Measurements from ENCODE around the gene PHKB. TPM values are rescaled to one million over a fixed set of nuclear protein-coding genes. Genes with fewer than 3 reads are reported as not detected.
"Not testable (repeated sequence)": the region's sequence is repeated elsewhere in the genome, so short reads cannot be mapped to it uniquely, and the experiment has no call there.

The PHKB gene
- total RNA-seq, 1 experiment from 2014 or later: 87.4 TPM

GRCh38 chr16:47551185-47551584, 90.1 kb downstream of the PHKB start:
- H3K36me3 ChIP-seq (ENCODE audit: insufficient read depth, low read length); DNase-seq: not testable (repeated sequence)

GRCh38 chr16:47551767-47552166, 90.6 kb downstream of the PHKB start:
- not testable (repeated sequence) for H3K9ac ChIP-seq (ENCODE audit: low read length); DNase-seq; H3K4me3 ChIP-seq (ENCODE audit: low read length); H3K79me2 ChIP-seq (ENCODE audit: low read length); H3K4me2 ChIP-seq (ENCODE audit: low read depth, low read length, poor library complexity, severe bottlenecking); H3K27me3 ChIP-seq (ENCODE audit: low read length); H3K4me1 ChIP-seq (ENCODE audit: low read length); H3K9me2 ChIP-seq (replicated peaks; ENCODE audit: insufficient read depth, low read length); H3K27ac ChIP-seq (ENCODE audit: low read length); H4K20me1 ChIP-seq (ENCODE audit: insufficient read depth, low read depth, low read length); H3K9me3 ChIP-seq (ENCODE audit: low read length); H2AFZ ChIP-seq (ENCODE audit: low read length); H3K36me3 ChIP-seq (ENCODE audit: insufficient read depth, low read length)

More at GRCh38 chr16:47551185-47551584, 90.1 kb downstream of the PHKB start:
- not testable (repeated sequence) for H3K79me2 ChIP-seq (ENCODE audit: low read length); H3K27ac ChIP-seq (ENCODE audit: low read length); H4K20me1 ChIP-seq (ENCODE audit: insufficient read depth, low read depth, low read length); H2AFZ ChIP-seq (ENCODE audit: low read length); H3K4me3 ChIP-seq (ENCODE audit: low read length); H3K9me2 ChIP-seq (replicated peaks; ENCODE audit: insufficient read depth, low read length); H3K27me3 ChIP-seq (ENCODE audit: low read length); H3K9ac ChIP-seq (ENCODE audit: low read length); H3K4me2 ChIP-seq (ENCODE audit: low read depth, low read length, poor library complexity, severe bottlenecking); H3K9me3 ChIP-seq (ENCODE audit: low read length); H3K4me1 ChIP-seq (ENCODE audit: low read length)

GRCh38 chr16:47553853-47554564, 92.9 kb downstream of the PHKB start:
- Histone ChIP-seq H3K4me2 (ENCODE audit: low read depth, low read length, poor library complexity, severe bottlenecking) (no peak overlapping the region), H3K27ac (ENCODE audit: low read length) (no peak overlapping the region), H3K36me3 (ENCODE audit: insufficient read depth, low read length) (0 out of 2 replicates have a peak, but pooled peaks cover 4% of the 10 kb centered on the region), H3K79me2 (ENCODE audit: low read length) (no peaks in the 10 kb centered on the region), H3K4me3 (ENCODE audit: low read length) (no peak overlapping the region), H3K9me3 (ENCODE audit: low read length) (no peaks in the 10 kb centered on the region), H2AFZ (ENCODE audit: low read length) (no peak overlapping the region), H3K9ac (ENCODE audit: low read length) (no peak overlapping the region), H4K20me1 (ENCODE audit: insufficient read depth, low read depth, low read length) (no peaks in the 10 kb centered on the region), H3K27me3 (ENCODE audit: low read length) (no peaks in the 10 kb centered on the region), H3K9me2 (replicated peaks; ENCODE audit: insufficient read depth, low read length) (no peaks in the 10 kb centered on the region; the same call in 1 of the 2 replicates), H3K4me1 (ENCODE audit: low read length) (no peaks in the 10 kb centered on the region)
- no peak for DNase-seq

- H3K4me2 ChIP-seq (ENCODE audit: low read depth, low read length, poor library complexity, severe bottlenecking); H3K9ac ChIP-seq (ENCODE audit: low read length); H3K79me2 ChIP-seq (ENCODE audit: low read length); H3K9me2 ChIP-seq (replicated peaks; ENCODE audit: insufficient read depth, low read length); DNase-seq; H3K36me3 ChIP-seq (ENCODE audit: insufficient read depth, low read length); H3K9me3 ChIP-seq (ENCODE audit: low read length); H3K27ac ChIP-seq (ENCODE audit: low read length); H3K4me1 ChIP-seq (ENCODE audit: low read length); H2AFZ ChIP-seq (ENCODE audit: low read length); H4K20me1 ChIP-seq (ENCODE audit: insufficient read depth, low read depth, low read length); H3K27me3 ChIP-seq (ENCODE audit: low read length); H3K4me3 ChIP-seq (ENCODE audit: low read length): not testable (repeated sequence)
Measured at GRCh38 chr16:47554587-47554986, 93.5 kb downstream of the PHKB start.

GRCh38 chr16:47561286-47561685, 100.2 kb downstream of the PHKB start:
- Histone ChIP-seq H3K27me3 (ENCODE audit: low read length) (no peaks in the 10 kb centered on the region), H3K9ac (ENCODE audit: low read length) (no peak overlapping the region), H3K27ac (ENCODE audit: low read length) (no peak overlapping the region), H4K20me1 (ENCODE audit: insufficient read depth, low read depth, low read length) (no peaks in the 10 kb centered on the region), H3K79me2 (ENCODE audit: low read length) (no peaks in the 10 kb centered on the region), H3K4me3 (ENCODE audit: low read length) (no peak overlapping the region), H3K4me2 (ENCODE audit: low read depth, low read length, poor library complexity, severe bottlenecking) (no peak overlapping the region), H2AFZ (ENCODE audit: low read length) (no peak overlapping the region), H3K36me3 (ENCODE audit: insufficient read depth, low read length) (no peaks in the 10 kb centered on the region), H3K9me3 (ENCODE audit: low read length) (no peaks in the 10 kb centered on the region), H3K9me2 (replicated peaks; ENCODE audit: insufficient read depth, low read length) (no peaks in the 10 kb centered on the region), H3K4me1 (ENCODE audit: low read length) (no peaks in the 10 kb centered on the region)
- DNase-seq: no peak

GRCh38 chr16:47562366-47562765, 101.2 kb downstream of the PHKB start:
- no peaks in the 10 kb centered on the region for H4K20me1 ChIP-seq (ENCODE audit: insufficient read depth, low read depth, low read length)
- H2AFZ ChIP-seq (ENCODE audit: low read length): no peak overlapping the region
- H3K4me3 ChIP-seq (ENCODE audit: low read length): no peak overlapping the region
- H3K79me2 ChIP-seq (ENCODE audit: low read length): no peaks in the 10 kb centered on the region
- H3K9ac ChIP-seq (ENCODE audit: low read length): no peak overlapping the region
- no peaks in the 10 kb centered on the region for H3K9me3 ChIP-seq (ENCODE audit: low read length)
- no peak overlapping the region for H3K4me2 ChIP-seq (ENCODE audit: low read depth, low read length, poor library complexity, severe bottlenecking)
- peaks cover 5% of the 10 kb centered on the region for H3K4me1 ChIP-seq (ENCODE audit: low read length)
- H3K27ac ChIP-seq (ENCODE audit: low read length): no peak overlapping the region
- H3K27me3 ChIP-seq (ENCODE audit: low read length): no peaks in the 10 kb centered on the region
- H3K9me2 ChIP-seq (replicated peaks; ENCODE audit: insufficient read depth, low read length): no peaks in the 10 kb centered on the region
- no peak for DNase-seq
- H3K36me3 ChIP-seq (ENCODE audit: insufficient read depth, low read length): no peaks in the 10 kb centered on the region

GRCh38 chr16:47565454-47565853, 104.3 kb downstream of the PHKB start:
- H3K9me3 ChIP-seq (ENCODE audit: low read length): no peaks in the 10 kb centered on the region
- H3K4me2 ChIP-seq (ENCODE audit: low read depth, low read length, poor library complexity, severe bottlenecking): no peak overlapping the region
- no peak overlapping the region for H3K9ac ChIP-seq (ENCODE audit: low read length)
- H3K27me3 ChIP-seq (ENCODE audit: low read length): no peaks in the 10 kb centered on the region
- no peak for DNase-seq
- peaks cover 11% of the 10 kb centered on the region for H3K4me1 ChIP-seq (ENCODE audit: low read length)
- H3K27ac ChIP-seq (ENCODE audit: low read length): no peak overlapping the region
- no peaks in the 10 kb centered on the region for H4K20me1 ChIP-seq (ENCODE audit: insufficient read depth, low read depth, low read length)
- no peaks in the 10 kb centered on the region for H3K36me3 ChIP-seq (ENCODE audit: insufficient read depth, low read length)
- 0 out of 2 replicates have a peak, but pooled peaks cover 4% of the 10 kb centered on the region for H3K79me2 ChIP-seq (ENCODE audit: low read length)
- H3K9me2 ChIP-seq (replicated peaks; ENCODE audit: insufficient read depth, low read length): no peaks in the 10 kb centered on the region
- no peak overlapping the region for H3K4me3 ChIP-seq (ENCODE audit: low read length)
- no peak overlapping the region for H2AFZ ChIP-seq (ENCODE audit: low read length)

GRCh38 chr16:47567321-47567720, 106.2 kb downstream of the PHKB start:
- Histone ChIP-seq H3K9me3 (ENCODE audit: low read length) (no peaks in the 10 kb centered on the region), H3K36me3 (ENCODE audit: insufficient read depth, low read length) (no peaks in the 10 kb centered on the region)

More at GRCh38 chr16:47567321-47567720, 106.2 kb downstream of the PHKB start:
- Histone ChIP-seq H3K79me2 (ENCODE audit: low read length) (0 out of 2 replicates have a peak, but pooled peaks cover 4% of the 10 kb centered on the region), H3K4me2 (ENCODE audit: low read depth, low read length, poor library complexity, severe bottlenecking) (no peak overlapping the region), H3K27me3 (ENCODE audit: low read length) (no peaks in the 10 kb centered on the region), H3K9ac (ENCODE audit: low read length) (no peak overlapping the region), H3K27ac (ENCODE audit: low read length) (no peak overlapping the region), H3K4me1 (ENCODE audit: low read length) (peaks cover 11% of the 10 kb centered on the region), H4K20me1 (ENCODE audit: insufficient read depth, low read depth, low read length) (no peaks in the 10 kb centered on the region), H3K9me2 (replicated peaks; ENCODE audit: insufficient read depth, low read length) (no peaks in the 10 kb centered on the region), H3K4me3 (ENCODE audit: low read length) (no peak overlapping the region), H2AFZ (ENCODE audit: low read length) (no peak overlapping the region)
- peak; percentile 48 for DNase-seq

All from Karpas-422 (cell line).